Amygdala (tissue), 56 donors: Measurements from ENCODE around the gene ARMC5.
"Not testable (repeated sequence)": the region's sequence is repeated elsewhere in the genome, so short reads cannot be mapped to it uniquely, and the experiment has no call there.

Source experiments
- DNase-seq, 56 donors: peaks; one replicate each; lab custom pipeline; 2025; lab: John Stamatoyannopoulos, UW

Gene ARMC5

GRCh38 chr16:31489616-31490584 is 30.6 kb downstream of the ARMC5 start:
- DNase-seq, result no peak

- no peak for DNase-seq
These were observed 32.6 kb downstream of the ARMC5 start for GRCh38 chr16:31491778-31492418.

GRCh38 chr16:31493506-31494125 is 34.3 kb downstream of the ARMC5 start:
- no peak for DNase-seq

GRCh38 chr16:31496670-31497069 is 37.4 kb downstream of the ARMC5 start:
- DNase-seq, result no peak

GRCh38 chr16:31498493-31498892 is 39.2 kb downstream of the ARMC5 start:
- no peak for DNase-seq

- DNase-seq, result no peak
These were observed 40.6 kb downstream of the ARMC5 start for GRCh38 chr16:31499928-31500327.

- no peak for DNase-seq
These were observed 42.1 kb downstream of the ARMC5 start for GRCh38 chr16:31501226-31501965.

- no peak for DNase-seq
These were observed 42.7 kb downstream of the ARMC5 start for GRCh38 chr16:31501966-31502348.

- DNase-seq, result no peak
These were observed 43.7 kb downstream of the ARMC5 start for GRCh38 chr16:31502981-31503380.

GRCh38 chr16:31503555-31503954 is 44.3 kb downstream of the ARMC5 start:
- not testable (repeated sequence) for DNase-seq

- no peak for DNase-seq
These were observed 44.9 kb downstream of the ARMC5 start for GRCh38 chr16:31504159-31504558.

- no peak for DNase-seq
These were observed 46.2 kb downstream of the ARMC5 start for GRCh38 chr16:31505483-31505882.

GRCh38 chr16:31507617-31507928 is 48.3 kb downstream of the ARMC5 start:
- peak in 1 of 56 donors; percentile 39 for DNase-seq

GRCh38 chr16:31507929-31508705 is 48.8 kb downstream of the ARMC5 start, which contains the start of gene RUSF1:
Gene RUSF1, minus strand, starts transcription at chr16:31508391. Its CDS starts 18 bp downstream, at chr16:31508373.
- peak; percentile 44 to 93 (median 81) for DNase-seq

GRCh38 chr16:31508706-31509195 is 49.5 kb downstream of the ARMC5 start:
- no peak for DNase-seq

GRCh38 chr16:31513126-31513525 is 53.8 kb downstream of the ARMC5 start:
- no peak for DNase-seq

- no peak for DNase-seq
These were observed 54.6 kb downstream of the ARMC5 start for GRCh38 chr16:31513884-31514283.
